SHP77 treated with DMSO at 0.1 percent for 48 hours (cell line): Measurements from ENCODE around the gene NKD2.
"Not testable (repeated sequence)": the region's sequence is repeated elsewhere in the genome, so short reads cannot be mapped to it uniquely, and the experiment has no call there.

Experiments
- DNase-seq: peaks from one replicate; lab custom pipeline; 2025; lab: John Stamatoyannopoulos, UW

The NKD2 gene

GRCh38 chr5:1073239-1074102, 64.9 kb downstream of the NKD2 start:
- no peak for DNase-seq

GRCh38 chr5:1074226-1074625, 65.6 kb downstream of the NKD2 start:
- DNase-seq = no peak

GRCh38 chr5:1074816-1075554, 66.4 kb downstream of the NKD2 start:
- DNase-seq = no peak

- DNase-seq = no peak
Observed at GRCh38 chr5:1075555-1075881, 66.9 kb downstream of the NKD2 start.

GRCh38 chr5:1075931-1076330, 67.3 kb downstream of the NKD2 start:
- DNase-seq = no peak

- no peak for DNase-seq
Observed at GRCh38 chr5:1076406-1076805, 67.8 kb downstream of the NKD2 start.

- DNase-seq = no peak
Observed at GRCh38 chr5:1077026-1077425, 68.4 kb downstream of the NKD2 start.

- DNase-seq = no peak
Observed at GRCh38 chr5:1077491-1078020, 69.0 kb downstream of the NKD2 start.

- DNase-seq = no peak
Observed at GRCh38 chr5:1078206-1078605, 69.6 kb downstream of the NKD2 start.

GRCh38 chr5:1078851-1079250, 70.2 kb downstream of the NKD2 start:
- no peak for DNase-seq

GRCh38 chr5:1079486-1079885, 70.9 kb downstream of the NKD2 start:
- DNase-seq = no peak

GRCh38 chr5:1079961-1080360, 71.4 kb downstream of the NKD2 start:
- DNase-seq = no peak

GRCh38 chr5:1080432-1080831, 71.8 kb downstream of the NKD2 start:
- DNase-seq = no peak

GRCh38 chr5:1081519-1081918, 72.9 kb downstream of the NKD2 start:
- DNase-seq = no peak

GRCh38 chr5:1083026-1083425, 74.4 kb downstream of the NKD2 start:
- not testable (repeated sequence) for DNase-seq

GRCh38 chr5:1083823-1084605, 75.4 kb downstream of the NKD2 start:
- DNase-seq = no peak

- DNase-seq = no peak
Observed at GRCh38 chr5:1085391-1085790, 76.8 kb downstream of the NKD2 start.

GRCh38 chr5:1086137-1086536, 77.5 kb downstream of the NKD2 start:
- DNase-seq = no peak

GRCh38 chr5:1086871-1087270, 78.3 kb downstream of the NKD2 start:
- no peak for DNase-seq

- DNase-seq = no peak
Observed at GRCh38 chr5:1087428-1087827, 78.8 kb downstream of the NKD2 start.

GRCh38 chr5:1088031-1088430, 79.4 kb downstream of the NKD2 start:
- no peak for DNase-seq
